Posterior vena cava (tissue), 2 donors: Measurements from ENCODE around the gene GOLGA6B. TPM values are rescaled to one million over a fixed set of nuclear protein-coding genes. Genes with fewer than 3 reads are reported as not detected.
"Not testable (repeated sequence)": the region's sequence is repeated elsewhere in the genome, so short reads cannot be mapped to it uniquely, and the experiment has no call there.

Experiments
- DNase-seq: peaks from one replicate; pipeline ENCODE4 v3.0.0-alpha.2; 2020; ENCODE audit warnings: low spot score
- intact Hi-C, 2 donors: fragments of 100-400 bp; cut with DNase I; formaldehyde crosslinking; loops; one replicate each; pipeline versions ENCODE4 v1.14.1 to v1.14.2; 2022 to 2023
- total RNA-seq, 2 donors: library from RNA; stranded (reverse); fragmentation: NEBNext Ultra II Directional; extraction: Animal tissue kit (Norgen Biotek cat#: 25700); gene quantifications; one replicate each; pipeline ENCODE4 v1.2.1, GENCODE V29; 2021
- donor health status: DM: yes; HTN: yes; CAD: no.
- donor health status: DM: yes; HTN: yes; CAD: no.

Gene GOLGA6B
- total RNA-seq, 2 donors from 2014 or later = not detected

DNA sequence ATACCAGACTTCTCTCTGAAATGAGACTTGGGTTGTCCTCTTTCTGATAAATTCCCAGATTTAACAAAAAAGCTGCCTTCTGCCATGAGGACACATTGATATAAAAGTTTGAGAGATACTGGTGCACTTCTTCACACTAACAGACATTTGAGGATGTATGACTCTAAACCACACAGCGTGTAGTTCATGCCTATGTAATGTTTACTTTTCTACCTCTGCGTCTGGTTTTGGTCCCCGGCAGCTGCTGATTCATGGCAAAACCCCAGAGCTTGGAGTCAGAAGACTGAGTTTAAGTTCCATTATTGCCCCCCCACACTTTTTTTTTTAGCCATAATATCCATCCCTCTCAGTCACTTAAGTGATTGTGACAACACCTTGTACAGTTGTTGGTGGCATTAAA, 1.5 kb downstream of the GOLGA6B start:
- intact Hi-C loops, DNase-seq: not testable (repeated sequence)

DNA sequence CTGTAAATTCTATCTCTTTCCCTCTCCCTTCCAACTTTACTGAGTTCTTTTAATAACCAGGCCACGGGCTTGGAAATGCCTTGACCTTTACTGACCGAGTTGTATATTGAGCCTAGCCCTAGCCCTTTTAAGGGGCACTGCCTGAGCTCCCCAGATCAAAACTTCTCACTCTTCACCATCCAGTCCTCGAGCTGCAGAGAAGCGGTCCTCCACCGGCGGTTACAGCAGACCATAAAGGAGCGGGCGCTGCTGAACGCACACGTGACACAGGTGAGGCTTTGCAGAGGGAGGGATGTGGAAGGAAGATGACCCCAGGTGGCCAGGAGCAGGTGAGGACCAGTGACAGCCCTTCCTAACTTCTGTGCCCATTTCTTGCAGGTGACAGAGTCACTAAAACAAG, 6.6 kb downstream of the GOLGA6B start:
- DNase-seq, intact Hi-C loops: not testable (repeated sequence)

DNA sequence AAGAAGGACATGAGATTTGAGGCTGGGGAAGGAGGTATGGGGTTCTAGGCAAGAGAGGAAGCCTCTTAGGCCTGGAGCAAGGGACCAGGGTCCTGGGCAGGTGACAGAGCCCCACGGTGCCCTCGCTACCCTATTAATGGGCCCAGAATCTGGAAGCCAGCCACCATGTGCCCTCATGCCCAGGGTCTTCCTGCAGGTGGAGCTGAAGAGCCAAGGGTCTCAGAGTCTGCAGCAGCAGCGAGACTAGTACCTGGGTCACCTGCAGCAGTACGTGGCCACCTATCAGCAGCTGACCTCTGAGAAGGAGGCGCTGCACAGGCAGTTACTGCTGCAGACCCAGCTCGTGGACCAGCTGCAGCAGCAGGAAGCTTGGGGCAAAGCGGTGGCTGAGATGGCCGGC, 9.4 kb downstream of the GOLGA6B start:
- DNase-seq, intact Hi-C loops: not testable (repeated sequence)

DNA sequence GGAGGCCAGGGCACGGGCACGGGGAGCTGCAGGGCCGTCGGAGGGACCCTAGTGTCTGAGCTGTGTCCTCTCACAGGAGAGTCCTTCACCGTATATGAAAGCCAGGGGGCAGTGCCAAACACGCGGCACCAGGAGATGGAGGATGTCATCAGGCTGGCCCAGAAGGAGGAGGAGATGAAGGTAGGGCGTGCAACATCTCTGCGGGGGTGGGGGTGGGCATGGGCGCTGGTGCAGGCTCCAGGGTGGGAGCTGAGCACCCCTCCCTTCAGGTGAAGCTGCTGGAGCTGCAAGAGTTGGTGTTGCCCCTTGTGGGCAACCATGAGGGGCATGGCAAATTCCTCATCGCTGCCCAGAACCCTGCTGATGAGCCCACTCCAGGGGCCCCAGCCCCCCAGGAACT, 11.2 kb downstream of the GOLGA6B start:
- intact Hi-C loops, DNase-seq: not testable (repeated sequence)

DNA sequence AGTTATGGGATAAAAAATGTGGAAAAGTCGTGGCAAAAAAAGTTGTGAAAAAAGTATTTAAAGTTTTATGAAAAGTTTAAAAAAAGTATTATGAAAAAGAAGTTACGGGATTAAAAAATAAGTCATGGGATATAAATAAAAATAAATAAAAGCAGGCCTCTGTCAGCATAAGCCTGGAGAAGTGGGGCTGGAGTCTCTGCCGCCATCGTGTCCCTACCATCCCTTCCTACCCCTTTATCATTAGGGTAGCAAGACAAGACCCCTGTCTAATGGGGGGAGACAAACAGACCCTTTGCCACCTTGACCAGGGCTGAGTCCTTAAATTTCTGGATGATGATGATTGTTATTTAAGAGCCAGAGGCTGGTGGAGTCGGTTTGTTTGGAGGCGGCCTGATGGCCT, 15.3 kb downstream of the GOLGA6B start:
- intact Hi-C loops, DNase-seq: not testable (repeated sequence)

DNA sequence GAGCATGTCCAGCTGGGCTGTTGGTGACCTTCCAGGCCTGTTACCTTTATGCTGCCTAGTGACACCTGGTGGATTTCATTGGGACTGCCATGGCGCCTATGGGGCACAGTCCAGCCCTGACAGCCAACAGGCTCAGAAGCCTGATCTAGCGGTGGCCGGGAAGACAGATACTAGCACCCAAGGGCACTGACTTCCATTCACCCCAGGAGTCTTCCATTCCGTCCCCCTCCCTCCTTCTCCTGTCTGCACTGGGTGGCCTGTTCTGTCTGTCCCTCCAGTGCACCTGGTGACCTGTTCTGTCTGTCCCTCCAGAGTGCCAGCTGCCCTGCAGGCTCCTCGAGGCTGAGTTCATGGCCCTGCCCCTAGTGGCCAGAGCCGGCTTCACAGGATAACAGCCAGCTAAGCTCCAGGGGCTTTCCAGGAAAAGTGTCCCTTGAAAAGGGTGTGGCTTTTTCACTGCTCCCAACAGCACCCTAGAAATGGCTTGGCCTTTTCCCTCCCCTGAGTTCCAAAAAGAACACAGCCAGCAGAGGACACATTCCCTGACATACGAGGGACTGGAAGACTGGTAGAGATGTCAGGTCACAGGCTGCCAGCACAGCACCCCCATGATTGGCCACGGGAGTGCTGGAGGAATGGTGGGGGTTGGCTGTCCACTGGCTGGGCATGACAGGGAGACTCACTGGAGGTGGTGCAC, 16.3 kb downstream of the GOLGA6B start:
- DNase-seq = peak; percentile 91
- intact Hi-C loops = not testable (repeated sequence)

DNA sequence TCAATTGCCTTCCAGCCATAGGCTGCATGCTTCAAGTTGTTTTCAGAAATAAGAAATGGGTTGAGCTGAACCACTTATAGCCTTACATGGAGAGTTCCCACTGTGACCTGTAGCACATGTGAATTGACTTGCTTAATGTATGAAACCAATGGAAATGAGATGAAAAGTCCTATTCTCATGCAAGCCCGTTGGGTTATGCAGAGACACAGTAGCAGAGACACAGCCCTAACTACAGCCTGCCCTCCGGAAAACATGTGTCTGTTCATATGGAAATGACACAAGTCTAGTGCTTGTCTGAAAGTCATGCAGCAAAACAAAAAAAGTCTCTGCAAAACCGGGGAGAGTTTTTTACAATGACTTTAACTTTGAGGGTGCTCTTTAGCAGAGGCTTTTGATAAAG, 17.0 kb downstream of the GOLGA6B start:
- intact Hi-C loops = no loop called here
- no peak for DNase-seq

DNA sequence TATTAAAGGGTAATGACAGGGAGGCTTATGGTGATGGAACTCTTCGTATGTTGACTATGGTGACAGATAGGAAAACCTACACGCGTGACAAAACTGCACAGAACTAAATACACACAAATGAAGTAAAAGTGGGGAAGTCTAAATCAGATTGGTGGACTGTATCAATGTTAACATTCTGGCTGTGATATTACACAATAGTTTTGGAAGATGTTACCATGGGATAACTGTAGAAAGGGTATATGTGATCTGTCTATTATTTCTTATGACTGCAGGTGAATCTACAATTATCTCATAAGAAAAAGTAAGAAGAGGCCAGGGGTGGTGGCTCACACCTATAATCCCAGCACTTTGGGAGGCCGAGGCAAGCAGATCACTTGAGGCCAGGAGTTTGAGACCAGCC, 22.3 kb downstream of the GOLGA6B start:
- DNase-seq = no peak
- intact Hi-C loops = no loop called here

DNA sequence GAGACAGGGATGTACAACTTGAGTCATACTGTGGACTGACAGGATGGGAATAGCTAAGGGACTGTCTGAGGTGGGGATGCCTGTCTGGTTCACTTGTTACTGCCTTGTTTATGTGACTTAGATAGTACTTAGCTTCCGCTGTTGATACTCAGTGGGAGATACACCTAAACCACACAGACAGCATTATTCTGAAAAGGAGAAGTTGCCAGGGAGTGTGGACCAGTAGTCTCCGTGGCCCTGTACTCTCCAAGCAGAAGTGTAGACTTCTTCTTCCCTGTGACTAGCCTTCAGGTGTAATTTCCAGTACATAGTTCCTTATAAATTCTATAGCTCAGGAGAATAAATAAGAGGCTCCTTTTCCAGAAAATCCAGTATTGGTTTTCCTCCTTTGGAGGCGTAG, 26.4 kb downstream of the GOLGA6B start:
- no peak for DNase-seq
- intact Hi-C loops = no loop called here

DNA sequence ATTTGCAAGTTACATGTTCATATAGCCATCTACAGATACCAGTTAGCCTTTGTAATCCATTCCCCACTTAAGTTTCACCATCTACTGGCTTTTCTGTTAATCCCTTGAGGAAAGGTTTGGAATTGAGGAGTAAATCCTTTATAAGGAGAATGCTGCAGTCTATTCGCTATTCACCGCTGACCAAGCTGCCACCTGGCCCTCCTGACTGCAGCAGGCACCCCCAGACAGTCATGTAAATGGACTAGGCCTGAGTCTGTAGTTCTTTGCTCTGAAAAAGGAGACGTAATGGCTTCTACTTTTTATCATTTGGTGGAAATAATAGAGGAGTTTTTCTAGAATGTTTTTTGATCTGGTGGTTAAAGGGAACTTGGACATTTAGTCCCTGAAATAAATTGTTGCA, 28.3 kb downstream of the GOLGA6B start:
- intact Hi-C loops = no loop called here
- no peak for DNase-seq

DNA sequence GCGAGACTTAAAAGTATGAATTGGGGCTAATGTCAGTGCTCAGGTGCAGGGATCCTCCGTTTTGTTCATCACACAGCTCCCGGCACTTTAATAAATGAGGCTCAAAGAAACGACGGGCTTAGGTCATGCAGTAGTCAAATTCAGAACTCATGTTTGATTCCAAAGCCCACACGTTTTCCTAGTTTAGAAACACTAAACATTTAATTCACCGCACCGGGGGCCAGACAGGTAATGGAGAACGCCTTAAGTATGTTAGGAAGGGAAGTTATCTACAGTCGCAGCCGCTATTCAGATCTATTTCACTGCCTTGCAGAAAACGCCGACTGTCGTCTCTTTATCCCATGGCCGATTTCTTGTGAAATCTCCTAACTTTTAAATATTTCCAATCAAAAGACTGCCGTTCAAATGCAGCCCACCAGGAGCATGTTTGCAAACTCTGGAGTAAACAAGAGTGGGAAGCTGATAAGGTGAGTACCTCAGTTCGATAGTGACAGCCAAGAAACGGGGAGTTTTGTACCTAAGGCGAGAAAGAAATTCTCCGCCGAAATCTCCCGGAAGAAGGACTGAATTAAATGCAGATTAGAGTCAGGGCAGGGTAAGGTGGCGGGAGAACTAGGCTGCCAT, 30.9 kb downstream of the GOLGA6B start:
- no peak for DNase-seq
- intact Hi-C loops = no loop called here

DNA sequence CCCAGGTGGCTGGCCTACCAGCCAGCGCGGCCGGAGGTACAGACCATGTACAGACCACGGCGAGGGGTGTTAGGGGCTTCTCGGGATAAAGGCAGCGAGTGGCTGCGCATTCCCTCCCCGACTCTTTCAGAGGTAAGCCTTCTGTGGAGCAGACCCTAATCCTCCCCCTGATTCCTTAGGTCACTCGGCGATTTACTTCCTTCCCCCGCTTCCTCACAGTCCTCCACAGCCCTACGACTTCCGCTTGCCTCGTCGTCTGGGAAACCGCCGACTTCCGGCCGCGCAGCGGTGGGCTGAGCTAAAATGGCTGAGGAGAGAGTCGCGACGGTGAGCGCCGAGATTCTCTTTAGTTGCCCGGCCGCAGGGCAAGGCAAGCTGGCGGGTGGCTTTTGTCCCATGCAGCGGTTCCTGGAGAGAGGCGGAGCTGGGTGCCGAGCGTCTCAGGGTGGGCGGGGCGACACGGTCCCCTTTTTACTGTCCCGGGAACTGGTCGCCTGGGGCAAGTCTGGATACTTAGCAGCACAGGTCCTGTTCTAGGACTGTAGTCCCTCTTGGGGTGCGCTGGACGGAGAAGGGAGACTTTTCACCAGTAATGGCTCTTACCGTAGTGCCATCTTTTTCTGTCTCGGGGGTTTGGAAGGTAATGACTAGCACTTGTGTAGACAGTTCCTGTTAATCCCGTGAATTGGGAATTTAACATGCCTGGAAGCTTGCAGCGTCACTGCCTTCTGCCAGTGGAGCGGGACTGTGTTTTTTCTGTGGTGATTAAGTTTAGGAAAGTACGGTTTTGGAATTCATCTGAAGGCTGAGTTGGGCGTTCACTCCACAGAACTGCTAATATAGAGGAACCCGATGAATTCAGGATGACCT, 31.7 kb downstream of the GOLGA6B start, which contains the start of the genes BBS4 and HIGD2B:
Gene BBS4, plus strand, starts transcription at position 283 of the 870 bp plus-strand sequence. Its CDS starts 21 bp downstream, at position 304.
Gene HIGD2B, minus strand, starts transcription at position 258 of the 870 bp plus-strand sequence. CDS start 9,808 bp downstream, outside the sequence.
- intact Hi-C loops = no loop called here
- DNase-seq = peak; percentile 96

DNA sequence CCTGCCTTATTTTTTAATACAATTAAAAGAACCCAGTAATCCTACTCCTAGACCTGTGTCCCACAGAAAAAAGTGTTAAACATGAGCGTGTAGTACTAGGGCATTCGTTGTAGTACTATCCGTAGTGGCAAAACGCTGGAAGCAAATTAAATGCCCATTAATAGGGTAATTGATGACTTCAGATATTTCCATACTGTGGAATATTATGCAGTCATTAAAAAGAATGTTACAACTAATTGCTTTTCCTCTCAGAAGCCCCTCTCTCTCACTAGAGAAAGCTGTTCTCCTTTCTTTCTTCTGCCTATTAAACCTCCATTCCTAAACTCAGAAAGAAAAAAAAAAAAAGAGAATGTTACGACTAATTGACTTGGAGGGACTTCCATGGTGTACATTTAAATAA, 34.2 kb downstream of the GOLGA6B start:
- intact Hi-C loops = no loop called here
- DNase-seq = no peak

DNA sequence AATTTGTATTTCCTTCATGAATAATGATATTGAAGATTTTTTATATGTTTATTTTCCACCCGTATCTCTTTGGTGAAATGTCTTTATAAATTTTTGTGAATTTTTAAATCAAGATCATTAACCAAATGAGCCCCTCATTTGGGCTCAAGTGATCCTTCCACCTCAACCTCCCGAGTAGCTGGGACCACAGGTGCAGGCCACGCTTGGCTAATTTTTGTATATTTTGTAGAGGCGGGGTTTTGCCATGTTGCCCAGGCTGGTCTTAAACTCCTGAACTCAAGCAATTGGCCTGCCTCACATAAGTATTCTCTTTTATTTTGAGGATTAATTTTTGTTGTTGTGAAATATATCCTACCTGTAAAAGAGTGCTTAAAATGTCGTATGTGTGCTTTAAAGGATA, 36.4 kb downstream of the GOLGA6B start:
- intact Hi-C loops = no loop called here
- DNase-seq = no peak

DNA sequence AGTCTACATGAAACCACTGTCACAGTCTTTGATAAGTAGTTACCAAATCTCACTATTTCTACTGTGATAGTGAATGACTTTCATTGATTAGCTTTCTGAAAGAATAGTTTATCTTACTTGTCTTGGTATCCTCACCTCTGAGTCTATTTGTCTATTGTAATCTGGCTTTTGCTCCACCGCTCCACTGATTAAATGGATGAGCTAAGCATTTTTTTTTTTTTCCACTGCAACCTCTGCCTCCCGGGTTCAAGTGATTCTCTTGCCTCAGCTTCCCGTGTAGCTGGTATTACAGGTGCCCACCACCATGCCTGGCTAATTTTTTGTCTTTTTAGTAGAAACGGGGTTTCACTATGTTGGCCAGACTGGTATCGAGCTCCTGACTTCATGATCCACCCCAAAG, 44.4 kb downstream of the GOLGA6B start:
- no peak for DNase-seq
- intact Hi-C loops = no loop called here

DNA sequence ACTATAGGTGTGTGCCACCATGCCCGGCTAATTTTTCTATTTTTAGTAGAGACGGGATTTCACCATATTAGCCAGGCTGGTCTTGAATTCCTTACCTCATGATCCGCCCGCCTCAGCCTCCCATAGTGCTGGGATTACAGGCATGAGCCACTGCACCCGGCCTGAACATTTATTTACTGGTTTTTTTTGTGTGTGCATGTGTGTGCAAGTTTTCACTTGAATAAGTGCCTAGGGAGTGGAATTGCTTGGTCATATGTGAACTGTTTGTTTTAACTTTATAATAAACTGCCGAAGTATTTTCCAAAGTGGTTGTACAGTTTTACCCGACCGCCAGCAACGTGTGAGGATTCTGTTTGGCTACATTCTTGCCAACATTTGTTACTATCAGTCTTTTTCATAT, 45.6 kb downstream of the GOLGA6B start:
- intact Hi-C loops = no loop called here
- DNase-seq = no peak

DNA sequence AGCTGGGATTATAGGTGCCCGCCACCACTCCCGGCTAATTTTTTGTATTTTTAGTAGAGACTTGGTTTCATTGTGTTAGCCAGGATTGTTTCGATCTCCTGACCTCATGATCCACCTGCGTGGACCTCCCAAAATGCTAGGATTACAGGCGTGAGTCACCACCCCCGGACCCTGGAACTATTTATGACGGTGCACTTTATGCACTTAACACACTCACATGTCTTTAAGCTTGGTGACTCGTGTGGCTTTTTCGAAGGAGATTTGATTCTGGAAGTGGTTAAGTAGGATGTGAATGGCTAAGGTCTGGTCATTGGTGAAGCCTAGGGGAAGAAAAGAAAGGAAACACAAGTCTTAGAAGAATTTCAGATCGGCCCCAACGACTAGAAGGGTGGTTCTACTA, 51.8 kb downstream of the GOLGA6B start:
- DNase-seq = no peak
- intact Hi-C loops = no loop called here

DNA sequence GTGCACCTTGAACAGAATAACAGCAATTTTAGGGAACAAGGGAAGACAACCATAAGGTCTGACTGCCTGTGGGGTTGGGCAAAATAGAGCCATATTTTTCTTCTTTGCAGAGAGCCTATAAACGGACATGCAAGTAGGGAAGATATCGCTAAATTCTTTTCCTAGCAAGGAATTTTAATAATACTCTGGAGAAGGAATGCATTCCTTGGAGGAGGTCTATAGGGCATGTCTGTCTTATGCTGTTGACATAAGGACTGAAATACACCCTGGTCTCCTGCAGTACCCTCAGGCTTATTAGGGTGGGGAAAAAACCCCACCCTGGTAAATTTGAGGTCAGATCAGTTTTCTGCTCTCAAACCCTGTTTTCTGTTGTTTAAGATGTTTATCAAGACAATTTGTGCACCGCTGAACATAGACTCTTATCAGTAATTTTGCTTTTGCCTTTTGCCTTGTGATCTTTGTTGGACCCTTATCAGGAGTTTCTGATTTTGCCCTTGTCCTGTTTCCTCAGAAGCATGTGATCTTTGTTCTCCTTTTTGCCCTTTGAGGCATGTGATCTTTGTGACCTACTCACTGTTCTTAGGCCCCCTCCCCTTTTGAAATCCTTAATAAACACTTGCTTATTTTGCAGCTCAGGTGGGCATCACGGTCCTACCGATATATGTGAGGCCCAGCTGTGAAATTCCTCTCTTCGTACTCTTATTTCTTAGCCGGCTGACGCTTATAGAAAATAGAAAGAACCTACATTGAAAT, 54.2 kb downstream of the GOLGA6B start:
- intact Hi-C loops = loop anchor here in 1 of 2 donors (2.0 kb wide), 1 partner anchor 36 kb away; no protein-coding TSS in a partner anchor
- not testable (repeated sequence) for DNase-seq
